GM18498 (cell line): ENCODE data around the gene HOXB13.

ENCODE experiments used
- ATAC-seq: cut with Tn5 transposase; IDR thresholded peaks from one replicate; pipeline ENCODE4 v1.9.1; 2021; ENCODE audit warnings: mild to moderate bottlenecking, moderate library complexity; ENCODE audit not compliant: unreplicated experiment

HOXB13 gene

GRCh38 chr17:48728232-48729231 lies at the start of gene HOXB13:
TSS of gene HOXB13 (minus strand) at chr17:48728750. CDS start at chr17:48728593, 157 bp downstream.
- ATAC-seq, result no peak

GRCh38 chr17:48776602-48777001 lies 48.1 kb upstream of the HOXB13 start:
- no peak for ATAC-seq

GRCh38 chr17:48773245-48773644 lies 44.7 kb upstream of the HOXB13 start:
- ATAC-seq, result no peak

GRCh38 chr17:48770954-48771353 lies 42.4 kb upstream of the HOXB13 start:
- no peak for ATAC-seq

GRCh38 chr17:48769009-48769675 lies 40.6 kb upstream of the HOXB13 start:
- no peak for ATAC-seq

GRCh38 chr17:48767263-48767774 lies 38.8 kb upstream of the HOXB13 start:
- ATAC-seq, result no peak

GRCh38 chr17:48761114-48761513 lies 32.6 kb upstream of the HOXB13 start:
- ATAC-seq, result no peak

GRCh38 chr17:48760411-48760810 lies 31.9 kb upstream of the HOXB13 start:
- no peak for ATAC-seq

GRCh38 chr17:48759288-48759687 lies 30.7 kb upstream of the HOXB13 start:
- ATAC-seq, result no peak

- ATAC-seq, result no peak
These were observed 29.0 kb upstream of the HOXB13 start for GRCh38 chr17:48757524-48757961.

GRCh38 chr17:48756830-48757251 lies 28.3 kb upstream of the HOXB13 start:
- no peak for ATAC-seq

GRCh38 chr17:48755356-48755755 lies 26.8 kb upstream of the HOXB13 start:
- ATAC-seq, result no peak

GRCh38 chr17:48754500-48755261 lies 26.1 kb upstream of the HOXB13 start:
- ATAC-seq, result no peak

GRCh38 chr17:48753794-48754499 lies 25.4 kb upstream of the HOXB13 start:
- no peak for ATAC-seq

GRCh38 chr17:48752399-48753288 lies 24.1 kb upstream of the HOXB13 start:
- no peak for ATAC-seq

GRCh38 chr17:48751733-48752398 lies 23.3 kb upstream of the HOXB13 start:
- ATAC-seq, result no peak

- ATAC-seq, result no peak
These were observed 22.6 kb upstream of the HOXB13 start for GRCh38 chr17:48751172-48751571.

- no peak for ATAC-seq
These were observed 21.3 kb upstream of the HOXB13 start for GRCh38 chr17:48749621-48750553.
